ENCODE results near the gene ATP8A2.

Gene ATP8A2

GRCh38 chr13:25988661-25989060 is 616.9 kb downstream of the ATP8A2 start:
- Histone ChIP-seq H3K27ac (ENCODE audit: low read length, poor library complexity, severe bottlenecking) (no peak overlapping the region), H3K9ac (ENCODE audit: low read length) (no peak overlapping the region), H2BK5ac (ENCODE audit: low read depth, low read length, poor library complexity, severe bottlenecking) (no peak overlapping the region), H2AK5ac (ENCODE audit: low read length, severe bottlenecking) (peak overlapping the region; percentile 89), H3K79me1 (replicated peaks; ENCODE audit: low read length, poor library complexity, severe bottlenecking) (no peaks in the 10 kb centered on the region), H2BK15ac (ENCODE audit: low read depth, poor library complexity, severe bottlenecking) (no peak overlapping the region), H2AFZ (ENCODE audit: low read depth, low read length) (no peak overlapping the region), H3K23ac (ENCODE audit: low read length in 2 of 2) (no peak overlapping the region), H2BK120ac (ENCODE audit: low read depth, low read length) (no peak overlapping the region), H3K4me3 (ENCODE audit: insufficient read depth in 1 of 2, low read depth in 1 of 2, low read length in 2 of 2) (no peak overlapping the region), H4K91ac (ENCODE audit: low read length) (no peak overlapping the region), H3K27me3 (ENCODE audit: control insufficient read depth in 1 of 2, insufficient read depth in 1 of 2, low read length in 2 of 2) (peaks cover 0 to 21% of the 10 kb centered on the region in 2 experiments), H3K4ac (ENCODE audit: low read depth in 1 of 2, low read length in 2 of 2) (no peak overlapping the region), H4K8ac (ENCODE audit: low read length) (no peak overlapping the region), H3K14ac (ENCODE audit: low read length in 2 of 2) (peak overlapping the region in 1 of 2 experiments; percentile 41), H3K4me1 (ENCODE audit: control insufficient read depth, insufficient read depth, low read depth, low read length) (peaks cover 14% of the 10 kb centered on the region), H3K36me3 (ENCODE audit: control insufficient read depth in 1 of 2, insufficient read depth in 2 of 2, low read depth in 1 of 2, low read length in 2 of 2) (peaks cover 0 to 4% of the 10 kb centered on the region in 2 experiments), H2BK12ac (ENCODE audit: low read length in 2 of 2) (no peak overlapping the region), H3K9me3 (ENCODE audit: control insufficient read depth, low read length) (peaks cover 1% of the 10 kb centered on the region), H3K18ac (ENCODE audit: low read depth in 1 of 2, low read length in 2 of 2) (no peak overlapping the region), H3K4me2 (ENCODE audit: low read length, poor library complexity, severe bottlenecking) (no peak overlapping the region)
- no peak for DNase-seq
- WGBS: 43% methylated on average over 3 of the region's 3 CpGs

DNA sequence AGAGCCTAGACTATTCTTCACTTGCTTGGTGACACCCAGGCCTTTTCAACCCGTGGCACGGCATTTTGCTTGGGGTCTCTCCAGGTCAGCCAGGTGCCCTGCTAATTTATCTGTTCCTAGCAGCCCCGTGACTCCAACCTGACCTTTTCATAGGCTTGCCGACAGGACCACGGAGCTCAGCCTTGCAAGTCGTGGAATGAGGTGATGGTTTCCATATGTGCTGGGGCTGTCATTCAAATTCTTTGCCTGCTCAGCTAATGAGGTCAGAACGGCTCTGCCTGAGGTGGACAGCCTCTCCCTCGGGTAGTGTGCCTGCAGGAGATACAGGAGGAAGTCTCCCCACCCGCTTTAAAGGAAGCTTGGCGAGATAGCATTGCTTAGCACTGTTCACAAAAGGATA is 619.0 kb downstream of the ATP8A2 start:
- Histone ChIP-seq H3K18ac (ENCODE audit: low read depth in 1 of 2, low read length in 2 of 2) (peak overlapping the region in 1 of 2 experiments; percentile 21), H3K36me3 (ENCODE audit: control insufficient read depth in 1 of 2, insufficient read depth in 2 of 2, low read depth in 1 of 2, low read length in 2 of 2) (peaks cover 0 to 4% of the 10 kb centered on the region in 2 experiments), H3K4me2 (ENCODE audit: low read length, poor library complexity, severe bottlenecking) (peak overlapping the region; percentile 51), H2AK5ac (ENCODE audit: low read length, severe bottlenecking) (no peak overlapping the region), H3K79me1 (replicated peaks; ENCODE audit: low read length, poor library complexity, severe bottlenecking) (no peaks in the 10 kb centered on the region), H2AFZ (ENCODE audit: low read depth, low read length) (no peak overlapping the region), H3K9me3 (ENCODE audit: control insufficient read depth, low read length) (peaks cover 9% of the 10 kb centered on the region), H2BK12ac (ENCODE audit: low read length in 2 of 2) (no peak overlapping the region), H3K4me1 (ENCODE audit: control insufficient read depth, insufficient read depth, low read depth, low read length) (peaks cover 14% of the 10 kb centered on the region), H3K9ac (ENCODE audit: low read length) (no peak overlapping the region), H3K14ac (ENCODE audit: low read length in 2 of 2) (peak overlapping the region in 1 of 2 experiments; percentile 41), H2BK5ac (ENCODE audit: low read depth, low read length, poor library complexity, severe bottlenecking) (no peak overlapping the region), H3K27ac (ENCODE audit: low read length, poor library complexity, severe bottlenecking) (peak overlapping the region; percentile 48), H3K23ac (ENCODE audit: low read length in 2 of 2) (no peak overlapping the region), H3K4ac (ENCODE audit: low read depth in 1 of 2, low read length in 2 of 2) (no peak overlapping the region), H2BK120ac (ENCODE audit: low read depth, low read length) (no peak overlapping the region), H4K8ac (ENCODE audit: low read length) (no peak overlapping the region), H3K27me3 (ENCODE audit: control insufficient read depth in 1 of 2, insufficient read depth in 1 of 2, low read length in 2 of 2) (peaks cover 0 to 21% of the 10 kb centered on the region in 2 experiments), H3K4me3 (ENCODE audit: insufficient read depth in 1 of 2, low read depth in 1 of 2, low read length in 2 of 2) (no peak overlapping the region), H2BK15ac (ENCODE audit: low read depth, poor library complexity, severe bottlenecking) (no peak overlapping the region), H4K91ac (ENCODE audit: low read length) (no peak overlapping the region)
- WGBS: 39% methylated on average over 10 of the region's 10 CpGs
- peak; percentile 26 for DNase-seq

- no peak for DNase-seq
- Histone ChIP-seq H2BK12ac (ENCODE audit: low read length in 2 of 2) (no peak overlapping the region), H3K18ac (ENCODE audit: low read depth in 1 of 2, low read length in 2 of 2) (no peak overlapping the region), H2AFZ (ENCODE audit: low read depth, low read length) (no peak overlapping the region), H3K23ac (ENCODE audit: low read length in 2 of 2) (no peak overlapping the region), H3K4ac (ENCODE audit: low read depth in 1 of 2, low read length in 2 of 2) (no peak overlapping the region), H3K27me3 (ENCODE audit: control insufficient read depth in 1 of 2, insufficient read depth in 1 of 2, low read length in 2 of 2) (peaks cover 0 to 17% of the 10 kb centered on the region in 2 experiments), H4K8ac (ENCODE audit: low read length) (no peak overlapping the region), H3K4me3 (ENCODE audit: insufficient read depth in 1 of 2, low read depth in 1 of 2, low read length in 2 of 2) (no peak overlapping the region), H2BK5ac (ENCODE audit: low read depth, low read length, poor library complexity, severe bottlenecking) (no peak overlapping the region), H3K4me2 (ENCODE audit: low read length, poor library complexity, severe bottlenecking) (no peak overlapping the region), H4K91ac (ENCODE audit: low read length) (no peak overlapping the region), H3K79me1 (replicated peaks; ENCODE audit: low read length, poor library complexity, severe bottlenecking) (no peaks in the 10 kb centered on the region), H3K14ac (ENCODE audit: low read length in 2 of 2) (no peak overlapping the region), H3K9me3 (ENCODE audit: control insufficient read depth, low read length) (peaks cover 9% of the 10 kb centered on the region), H2AK5ac (ENCODE audit: low read length, severe bottlenecking) (no peak overlapping the region), H3K9ac (ENCODE audit: low read length) (no peak overlapping the region), H2BK120ac (ENCODE audit: low read depth, low read length) (no peak overlapping the region), H3K27ac (ENCODE audit: low read length, poor library complexity, severe bottlenecking) (peak overlapping the region; percentile 57), H2BK15ac (ENCODE audit: low read depth, poor library complexity, severe bottlenecking) (no peak overlapping the region), H3K4me1 (ENCODE audit: control insufficient read depth, insufficient read depth, low read depth, low read length) (peaks cover 14% of the 10 kb centered on the region), H3K36me3 (ENCODE audit: control insufficient read depth in 1 of 2, insufficient read depth in 2 of 2, low read depth in 1 of 2, low read length in 2 of 2) (peaks cover 0 to 4% of the 10 kb centered on the region in 2 experiments)
- 67% methylated on average over 1 of the region's 1 CpG for WGBS
Observed at GRCh38 chr13:25992076-25992475, 620.3 kb downstream of the ATP8A2 start.

GRCh38 chr13:26007261-26008125 is 635.7 kb downstream of the ATP8A2 start:
- H3K4me2 ChIP-seq (ENCODE audit: low read length, poor library complexity, severe bottlenecking): no peak overlapping the region
- no peak overlapping the region for H4K91ac ChIP-seq (ENCODE audit: low read length)
- no peak overlapping the region for H2BK12ac ChIP-seq (ENCODE audit: low read length in 2 of 2)
- no peak overlapping the region for H2BK120ac ChIP-seq (ENCODE audit: low read depth, low read length)
- no peak overlapping the region for H2AK5ac ChIP-seq (ENCODE audit: low read length, severe bottlenecking)
- H3K4me3 ChIP-seq (ENCODE audit: insufficient read depth in 1 of 2, low read depth in 1 of 2, low read length in 2 of 2): no peak overlapping the region
- H3K9ac ChIP-seq (ENCODE audit: low read length): no peak overlapping the region
- H2BK5ac ChIP-seq (ENCODE audit: low read depth, low read length, poor library complexity, severe bottlenecking): no peak overlapping the region
- no peak overlapping the region for H3K14ac ChIP-seq (ENCODE audit: low read length in 2 of 2)
- H3K4ac ChIP-seq (ENCODE audit: low read depth in 1 of 2, low read length in 2 of 2): no peak overlapping the region
- H3K27ac ChIP-seq (ENCODE audit: low read length, poor library complexity, severe bottlenecking): peak overlapping the region; percentile 58
- H2BK15ac ChIP-seq (ENCODE audit: low read depth, poor library complexity, severe bottlenecking): no peak overlapping the region
- no peak overlapping the region for H3K23ac ChIP-seq (ENCODE audit: low read length in 2 of 2)
- peaks cover 0 to 14% of the 10 kb centered on the region in 2 experiments for H3K27me3 ChIP-seq (ENCODE audit: control insufficient read depth in 1 of 2, insufficient read depth in 1 of 2, low read length in 2 of 2)
- H3K9me3 ChIP-seq (ENCODE audit: control insufficient read depth, low read length): peaks cover 16% of the 10 kb centered on the region
- H3K4me1 ChIP-seq (ENCODE audit: control insufficient read depth, insufficient read depth, low read depth, low read length): no peaks in the 10 kb centered on the region
- no CpG with 5 or more reads among the region's 1 CpG for WGBS
- H4K8ac ChIP-seq (ENCODE audit: low read length): no peak overlapping the region
- peaks cover 0 to 2% of the 10 kb centered on the region in 2 experiments for H3K36me3 ChIP-seq (ENCODE audit: control insufficient read depth in 1 of 2, insufficient read depth in 2 of 2, low read depth in 1 of 2, low read length in 2 of 2)
- H3K79me1 ChIP-seq (replicated peaks; ENCODE audit: low read length, poor library complexity, severe bottlenecking): no peaks in the 10 kb centered on the region
- peak; percentile 30 for DNase-seq
- H3K18ac ChIP-seq (ENCODE audit: low read depth in 1 of 2, low read length in 2 of 2): peak overlapping the region in 1 of 2 experiments; percentile 66
- no peak overlapping the region for H2AFZ ChIP-seq (ENCODE audit: low read depth, low read length)
